Endothelial cell (in vitro differentiated cells): ENCODE measurements around the gene TPH1. TPM values are rescaled to one million over a fixed set of nuclear protein-coding genes. Genes with fewer than 3 reads are reported as not detected.

Experiments used
- DNase-seq: peaks from one replicate; pipeline ENCODE4 v3.0.0; 2021; ENCODE audit warnings: low spot score
- H3K27ac Mint-ChIP-seq: one replicate; pipeline ENCODE4 v1.8.0; 2021; ENCODE audit warnings: mixed read lengths, inconsistent platforms; ENCODE audit not compliant: unreplicated experiment
- H3K27me3 Mint-ChIP-seq: one replicate; pipeline ENCODE4 v1.8.0; 2021; ENCODE audit warnings: mild to moderate bottlenecking, moderate library complexity, mixed read lengths, inconsistent platforms; ENCODE audit not compliant: unreplicated experiment
- H3K36me3 Mint-ChIP-seq: one replicate; pipeline ENCODE4 v1.8.0; 2021; ENCODE audit warnings: mild to moderate bottlenecking, low read depth, mixed read lengths, inconsistent platforms; ENCODE audit not compliant: unreplicated experiment
- H3K4me1 Mint-ChIP-seq: one replicate; pipeline ENCODE4 v1.8.0; 2021; ENCODE audit warnings: mild to moderate bottlenecking, mixed read lengths, inconsistent platforms; ENCODE audit not compliant: unreplicated experiment
- H3K4me3 Mint-ChIP-seq: one replicate; pipeline ENCODE4 v1.8.0; 2021; ENCODE audit warnings: mild to moderate bottlenecking, mixed read lengths, inconsistent platforms; ENCODE audit not compliant: unreplicated experiment
- H3K9me3 Mint-ChIP-seq: one replicate; pipeline ENCODE4 v1.8.0; 2021; ENCODE audit warnings: mixed read lengths, inconsistent platforms; ENCODE audit not compliant: unreplicated experiment
- CTCF ChIP-seq: fragments of 200-600 bp; sonication (generic); IDR thresholded peaks from one replicate; pipeline ENCODE4 v1.5.0; 2021; ENCODE audit warnings: antibody characterized with exemption; ENCODE audit not compliant: unreplicated experiment
- total RNA-seq: library from RNA; stranded (reverse); fragmentation: NEBNext Ultra II Directional; extraction: Animal tissue kit (Norgen Biotek cat#: 25700); gene quantifications from one replicate; pipeline ENCODE4 v1.2.1, GENCODE V29; 2021; ENCODE audit not compliant: unreplicated experiment

TPH1 gene
- total RNA-seq, 1 donor from 2014 or later = 0.38 TPM

DNA sequence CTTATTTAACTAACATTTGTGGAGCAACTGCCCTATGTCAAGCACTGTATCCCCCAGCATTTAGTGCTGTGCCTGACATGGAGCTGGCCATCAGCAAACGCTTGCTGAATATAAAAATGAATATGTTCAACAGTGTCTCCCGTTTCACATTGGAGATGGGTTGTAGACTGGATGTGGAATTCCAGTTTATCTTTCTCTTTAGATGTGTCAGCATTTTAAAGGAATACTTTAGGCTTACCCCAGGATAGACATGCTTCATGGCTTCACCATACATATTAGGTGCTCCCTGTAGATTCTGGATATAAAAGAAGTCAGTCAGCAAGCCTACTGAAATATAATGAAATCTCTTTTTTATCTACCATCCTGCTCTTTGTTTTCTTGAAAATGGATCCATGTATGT, 21.3 kb upstream of the TPH1 start:
- no peak for TF ChIP-seq CTCF
- DNase-seq = no peak
- Mint-ChIP-seq H3K4me1 (peaks cover 8% of the 10 kb centered on the region), H3K9me3 (no peaks in the 10 kb centered on the region), H3K27ac (no peak overlapping the region), H3K27me3 (no peaks in the 10 kb centered on the region), H3K4me3 (no peak overlapping the region), H3K36me3 (no peaks in the 10 kb centered on the region)

- peaks cover 8% of the 10 kb centered on the region for H3K4me1 Mint-ChIP-seq
- H3K9me3 Mint-ChIP-seq = no peaks in the 10 kb centered on the region
- H3K27ac Mint-ChIP-seq = no peak overlapping the region
- H3K27me3 Mint-ChIP-seq = no peaks in the 10 kb centered on the region
- no peak for TF ChIP-seq CTCF
- H3K36me3 Mint-ChIP-seq = no peaks in the 10 kb centered on the region
- DNase-seq = no peak
- H3K4me3 Mint-ChIP-seq = no peak overlapping the region
Observed at GRCh38 chr11:18066626-18067025, 20.6 kb upstream of the TPH1 start.

DNA sequence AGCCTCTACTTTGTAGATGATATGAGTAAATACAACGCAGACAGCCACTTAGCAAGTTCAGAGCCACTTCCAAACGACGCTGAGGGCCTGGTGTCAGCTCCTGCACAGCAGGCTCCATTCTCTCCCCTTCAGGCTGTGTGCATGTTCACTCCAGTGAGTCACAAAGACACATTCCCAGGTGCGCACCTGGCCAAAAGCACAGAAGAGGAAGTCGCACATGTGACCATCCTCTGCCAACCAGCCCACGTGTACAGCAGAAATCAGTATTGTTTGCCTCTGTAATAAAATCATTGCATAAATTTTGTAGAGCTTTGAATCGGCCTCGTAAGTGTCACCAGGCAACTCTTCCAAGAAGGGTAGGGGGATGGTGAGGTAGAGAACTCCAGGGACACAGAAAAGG, 19.5 kb upstream of the TPH1 start:
- Mint-ChIP-seq H3K36me3 (no peaks in the 10 kb centered on the region), H3K27ac (no peak overlapping the region), H3K4me1 (peaks cover 2% of the 10 kb centered on the region), H3K4me3 (no peak overlapping the region), H3K9me3 (no peaks in the 10 kb centered on the region), H3K27me3 (no peaks in the 10 kb centered on the region)
- no peak for TF ChIP-seq CTCF
- no peak for DNase-seq

DNA sequence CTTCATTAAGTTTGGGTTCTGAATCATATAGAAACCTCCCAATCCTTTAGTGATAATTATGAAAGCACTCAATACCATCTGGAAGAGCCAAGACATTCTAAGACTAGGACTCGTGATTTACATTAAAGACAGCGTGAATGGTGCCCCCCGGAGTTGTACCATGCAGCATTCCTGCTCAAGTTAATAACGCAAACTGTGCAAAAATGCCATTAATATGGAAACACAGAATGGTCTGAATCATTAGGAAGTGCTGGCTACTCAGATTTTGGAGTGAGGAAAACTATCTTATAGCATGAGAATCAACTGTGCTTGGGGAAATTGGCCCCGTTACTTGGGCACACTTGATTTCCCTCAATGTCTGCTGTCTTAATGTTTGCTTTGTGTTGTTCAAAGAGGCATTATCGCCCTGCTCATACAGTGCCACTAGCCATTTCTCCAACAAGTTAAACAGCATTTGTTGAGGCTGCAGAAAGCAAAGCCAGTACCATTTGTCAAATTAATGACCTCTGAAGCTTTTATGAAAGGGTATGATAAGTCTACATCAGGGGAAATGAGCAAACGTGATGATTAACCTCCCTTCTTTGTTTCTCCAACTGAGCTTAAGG, 18.5 kb upstream of the TPH1 start:
- Mint-ChIP-seq H3K4me3 (no peak overlapping the region), H3K9me3 (no peaks in the 10 kb centered on the region), H3K36me3 (no peaks in the 10 kb centered on the region), H3K27ac (no peak overlapping the region), H3K4me1 (no peaks in the 10 kb centered on the region), H3K27me3 (no peaks in the 10 kb centered on the region)
- no peak for DNase-seq
- no peak for TF ChIP-seq CTCF

DNA sequence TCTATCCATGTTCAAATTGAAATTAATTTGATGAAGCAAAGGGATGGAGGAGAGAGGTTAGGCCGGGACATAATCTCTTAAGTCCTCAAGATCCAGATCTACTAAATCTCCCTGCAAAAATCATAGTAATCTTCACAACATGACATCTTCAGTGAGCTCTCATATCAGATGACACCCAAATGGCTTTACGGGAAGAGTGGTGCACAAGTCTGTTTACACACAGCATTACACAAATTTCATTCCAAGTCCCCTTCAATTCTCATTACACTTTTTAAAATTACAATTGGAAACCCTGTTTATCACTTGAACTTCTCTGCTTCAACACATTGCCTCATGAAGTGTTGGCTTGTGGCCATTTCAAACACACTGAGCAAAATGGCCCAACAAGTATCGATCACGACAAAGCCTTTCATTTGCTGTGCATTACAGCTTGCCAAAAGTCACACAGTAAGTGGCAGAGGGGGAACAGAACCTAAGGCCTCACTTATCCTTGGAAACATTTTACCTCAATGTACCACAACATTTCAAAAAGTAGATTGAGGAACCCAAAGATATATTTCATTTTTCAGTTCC, 17.9 kb upstream of the TPH1 start:
- Mint-ChIP-seq H3K36me3 (no peaks in the 10 kb centered on the region), H3K9me3 (no peaks in the 10 kb centered on the region), H3K27me3 (no peaks in the 10 kb centered on the region), H3K4me3 (no peak overlapping the region), H3K4me1 (no peaks in the 10 kb centered on the region), H3K27ac (no peak overlapping the region)
- no peak for TF ChIP-seq CTCF
- DNase-seq = no peak
